ENCODE results near the gene DEFB112. TPM values are rescaled to one million over a fixed set of nuclear protein-coding genes. Genes with fewer than 3 reads are reported as not detected.

DEFB112 gene
- total and polyA plus RNA-seq, 10 of the 15 experiments (the other 5 are each of a cell fraction or from before 2014, with no cell fraction given), result not detected

DNA sequence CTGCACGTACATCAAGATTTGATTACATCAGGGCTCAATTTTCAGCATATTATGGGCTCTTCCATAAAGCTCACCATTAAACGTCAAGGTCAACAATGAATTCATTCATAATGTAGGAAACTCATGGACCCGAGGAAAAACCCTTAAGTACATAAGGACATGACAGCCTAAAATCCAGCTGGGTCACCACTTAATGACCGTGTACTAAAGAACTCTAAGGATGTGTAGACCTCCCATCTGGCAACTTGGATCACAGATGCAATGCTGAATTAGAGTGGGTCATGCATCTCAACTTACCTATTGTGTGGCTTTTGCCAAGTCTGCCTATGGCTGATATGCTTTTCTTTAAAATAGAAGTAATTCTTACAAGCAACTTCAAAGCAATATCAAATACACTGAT, 26.7 kb upstream of the DEFB112 start (continued):
- TF ChIP-seq, protein P1, sequence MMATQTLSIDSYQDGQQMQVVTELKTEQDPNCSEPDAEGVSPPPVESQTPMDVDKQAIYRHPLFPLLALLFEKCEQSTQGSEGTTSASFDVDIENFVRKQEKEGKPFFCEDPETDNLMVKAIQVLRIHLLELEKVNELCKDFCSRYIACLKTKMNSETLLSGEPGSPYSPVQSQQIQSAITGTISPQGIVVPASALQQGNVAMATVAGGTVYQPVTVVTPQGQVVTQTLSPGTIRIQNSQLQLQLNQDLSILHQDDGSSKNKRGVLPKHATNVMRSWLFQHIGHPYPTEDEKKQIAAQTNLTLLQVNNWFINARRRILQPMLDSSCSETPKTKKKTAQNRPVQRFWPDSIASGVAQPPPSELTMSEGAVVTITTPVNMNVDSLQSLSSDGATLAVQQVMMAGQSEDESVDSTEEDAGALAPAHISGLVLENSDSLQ (IDR thresholded peaks at IDR 0.05), result no peak
- no peak for TF ChIP-seq ZNF274 (IDR thresholded peaks at IDR 0.05; ENCODE audit: insufficient read depth, insufficient read length)
- TF ChIP-seq, protein P2, sequence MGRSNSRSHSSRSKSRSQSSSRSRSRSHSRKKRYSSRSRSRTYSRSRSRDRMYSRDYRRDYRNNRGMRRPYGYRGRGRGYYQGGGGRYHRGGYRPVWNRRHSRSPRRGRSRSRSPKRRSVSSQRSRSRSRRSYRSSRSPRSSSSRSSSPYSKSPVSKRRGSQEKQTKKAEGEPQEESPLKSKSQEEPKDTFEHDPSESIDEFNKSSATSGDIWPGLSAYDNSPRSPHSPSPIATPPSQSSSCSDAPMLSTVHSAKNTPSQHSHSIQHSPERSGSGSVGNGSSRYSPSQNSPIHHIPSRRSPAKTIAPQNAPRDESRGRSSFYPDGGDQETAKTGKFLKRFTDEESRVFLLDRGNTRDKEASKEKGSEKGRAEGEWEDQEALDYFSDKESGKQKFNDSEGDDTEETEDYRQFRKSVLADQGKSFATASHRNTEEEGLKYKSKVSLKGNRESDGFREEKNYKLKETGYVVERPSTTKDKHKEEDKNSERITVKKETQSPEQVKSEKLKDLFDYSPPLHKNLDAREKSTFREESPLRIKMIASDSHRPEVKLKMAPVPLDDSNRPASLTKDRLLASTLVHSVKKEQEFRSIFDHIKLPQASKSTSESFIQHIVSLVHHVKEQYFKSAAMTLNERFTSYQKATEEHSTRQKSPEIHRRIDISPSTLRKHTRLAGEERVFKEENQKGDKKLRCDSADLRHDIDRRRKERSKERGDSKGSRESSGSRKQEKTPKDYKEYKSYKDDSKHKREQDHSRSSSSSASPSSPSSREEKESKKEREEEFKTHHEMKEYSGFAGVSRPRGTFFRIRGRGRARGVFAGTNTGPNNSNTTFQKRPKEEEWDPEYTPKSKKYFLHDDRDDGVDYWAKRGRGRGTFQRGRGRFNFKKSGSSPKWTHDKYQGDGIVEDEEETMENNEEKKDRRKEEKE (IDR thresholded peaks at IDR 0.05), result no peak

DNA sequence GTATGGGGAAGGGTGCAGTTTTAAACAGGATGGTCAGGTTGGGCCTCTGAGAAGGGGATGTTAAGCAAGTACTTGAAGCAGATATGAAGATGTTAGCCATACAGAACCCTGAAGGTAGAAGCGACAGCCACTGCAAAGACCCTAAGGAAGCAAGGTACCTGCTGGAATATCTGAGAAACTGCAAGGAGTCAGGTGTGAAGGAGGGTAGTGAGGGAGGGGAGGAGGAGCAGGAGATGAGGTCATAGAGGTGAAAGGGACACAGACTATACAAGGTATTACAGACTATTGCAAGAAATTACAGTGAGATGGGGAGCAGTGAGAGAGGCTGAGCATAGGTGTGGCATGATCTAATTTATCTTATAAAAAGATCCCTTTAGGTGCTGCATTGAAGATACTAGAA, 22.2 kb upstream of the DEFB112 start:
- FAIRE-seq, result no peak
- 5% methylated on average over 1 of the region's 1 CpG for WGBS (ENCODE audit: insufficient coverage, insufficient replicate concordance, low lambda C conversion rate, missing lambda C conversion rate)
- DNase-seq (ENCODE audit: low read depth, low spot score), result no peak
- no peak overlapping the region for H2AFZ ChIP-seq (ENCODE audit: control insufficient read depth, low read depth, low read length)
- no peaks in the 10 kb centered on the region for H3K27me3 ChIP-seq (replicated peaks in 1 of 2; ENCODE audit: control insufficient read depth in 2 of 2, insufficient read depth in 2 of 2, low read length in 1 of 2)
- no peaks in the 10 kb centered on the region for H4K20me1 ChIP-seq (ENCODE audit: control insufficient read depth, insufficient read depth)
- H3K4me2 ChIP-seq (ENCODE audit: control insufficient read depth, insufficient read depth), result no peak overlapping the region
- ChIA-PET RAD21 (ENCODE audit: unreplicated experiment) (no interaction called here), CTCF (no interaction called here), SMC1A (ENCODE audit: uncharacterized antibody, unreplicated experiment) (interaction anchor here (0.5 kb wide), 1 partner anchor 501 kb away, joined by 3 read pairs; no protein-coding TSS in a partner anchor), POLR2A (no interaction called here)
- no peak for ATAC-seq
- H3K4me3 ChIP-seq, result no peak overlapping the region
- no TSS peak for BruUV-seq (replicated peaks)
- TF ChIP-seq GABPA (IDR thresholded peaks at IDR 0.05; ENCODE audit: low read depth) (no peak), SREBF1 (IDR thresholded peaks at IDR 0.05; ENCODE audit: low read length) (no peak), SP1 (IDR thresholded peaks at IDR 0.05; ENCODE audit: low read depth, low read length) (no peak), NFXL1 (IDR thresholded peaks at IDR 0.05; ENCODE audit: borderline replicate concordance) (no peak), CHD2 (IDR thresholded peaks at IDR 0.05; ENCODE audit: borderline replicate concordance, low read depth, low read length) (no peak), SMARCA5 (IDR thresholded peaks at IDR 0.05) (no peak), MEF2A (IDR thresholded peaks at IDR 0.05; ENCODE audit: insufficient read depth, low read depth, low read length) (no peak), POU2F2 (IDR thresholded peaks at IDR 0.05; ENCODE audit: borderline replicate concordance, low read depth, low read length) (no peak), NR2F1 (conservative IDR thresholded peaks at IDR 0.05) (no peak)
- TF ChIP-seq, protein P3, sequence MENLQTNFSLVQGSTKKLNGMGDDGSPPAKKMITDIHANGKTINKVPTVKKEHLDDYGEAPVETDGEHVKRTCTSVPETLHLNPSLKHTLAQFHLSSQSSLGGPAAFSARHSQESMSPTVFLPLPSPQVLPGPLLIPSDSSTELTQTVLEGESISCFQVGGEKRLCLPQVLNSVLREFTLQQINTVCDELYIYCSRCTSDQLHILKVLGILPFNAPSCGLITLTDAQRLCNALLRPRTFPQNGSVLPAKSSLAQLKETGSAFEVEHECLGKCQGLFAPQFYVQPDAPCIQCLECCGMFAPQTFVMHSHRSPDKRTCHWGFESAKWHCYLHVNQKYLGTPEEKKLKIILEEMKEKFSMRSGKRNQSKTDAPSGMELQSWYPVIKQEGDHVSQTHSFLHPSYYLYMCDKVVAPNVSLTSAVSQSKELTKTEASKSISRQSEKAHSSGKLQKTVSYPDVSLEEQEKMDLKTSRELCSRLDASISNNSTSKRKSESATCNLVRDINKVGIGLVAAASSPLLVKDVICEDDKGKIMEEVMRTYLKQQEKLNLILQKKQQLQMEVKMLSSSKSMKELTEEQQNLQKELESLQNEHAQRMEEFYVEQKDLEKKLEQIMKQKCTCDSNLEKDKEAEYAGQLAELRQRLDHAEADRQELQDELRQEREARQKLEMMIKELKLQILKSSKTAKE (IDR thresholded peaks at IDR 0.05; ENCODE audit: low read depth, poor library complexity, severe bottlenecking), result no peak
- H3K9ac ChIP-seq (ENCODE audit: control insufficient read depth, insufficient read depth, low read length), result no peak overlapping the region
- no peak overlapping the region for H3K27ac ChIP-seq (ENCODE audit: control insufficient read depth, insufficient read depth)
- no peaks in the 10 kb centered on the region for H3K36me3 ChIP-seq (ENCODE audit: control insufficient read depth in 2 of 2, insufficient read depth in 2 of 2, low read length in 1 of 2)
- H3K4me1 ChIP-seq (ENCODE audit: control insufficient read depth, insufficient read depth, low read length), result no peaks in the 10 kb centered on the region
- H3K79me2 ChIP-seq (ENCODE audit: control insufficient read depth, insufficient read depth, low read length), result no peaks in the 10 kb centered on the region
- H3K9me3 ChIP-seq (replicated peaks; ENCODE audit: control insufficient read depth, insufficient read depth, low read length), result no peaks in the 10 kb centered on the region
- in situ Hi-C loops (cut with MboI), result no loop called here
- intact Hi-C loops (cut with micrococcal nuclease; ENCODE audit: unreplicated experiment), result no loop called here
